ENCODE measurements around the gene LRP2BP. TPM values are rescaled to one million over a fixed set of nuclear protein-coding genes. Genes with fewer than 3 reads are reported as not detected.
A peak's percentile ranks its signal among the peaks of the same experiment; 100 is the strongest.

Gene LRP2BP
- total RNA-seq, 1 donor from 2014 or later: 0.27 TPM

DNA sequence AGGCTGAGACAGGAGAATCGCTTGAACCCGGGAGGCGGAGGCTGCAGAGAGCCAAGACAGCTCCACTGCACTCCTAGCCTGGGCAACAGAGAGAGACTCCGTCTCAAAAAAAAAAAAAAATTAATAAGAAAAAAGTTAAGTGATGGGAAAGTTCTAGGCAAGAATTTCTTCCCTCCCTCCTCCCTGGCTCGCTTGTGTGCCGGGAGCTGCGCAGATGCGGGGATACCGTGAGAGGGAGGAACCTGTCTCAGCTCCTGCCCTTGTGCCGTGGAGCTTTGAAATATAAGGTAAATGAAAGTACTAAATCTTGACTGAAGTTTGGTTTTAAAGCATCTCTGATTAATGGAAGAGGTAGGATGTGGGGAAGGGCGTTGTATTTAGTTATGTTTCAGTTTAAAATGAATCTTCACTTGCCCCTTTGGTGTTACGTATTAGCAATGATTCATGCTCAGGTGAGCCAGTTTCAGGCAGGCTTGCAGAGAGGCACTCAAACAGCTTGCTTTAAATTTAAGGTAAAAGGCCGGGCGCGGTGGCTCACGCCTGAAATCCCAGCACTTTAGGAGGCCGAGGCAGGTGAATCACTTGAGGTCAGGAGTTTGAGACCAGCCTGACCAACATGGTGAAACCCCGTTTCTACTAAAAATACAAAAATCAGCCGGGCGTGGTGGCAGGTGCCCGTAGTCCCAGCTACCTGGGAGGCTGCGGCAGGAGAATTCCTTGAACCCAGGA, 31.4 kb upstream of the LRP2BP start:
- Mint-ChIP-seq H3K4me1 (ENCODE audit: low read depth, unreplicated experiment) (peaks cover 11% of the 10 kb centered on the region), H3K27ac (ENCODE audit: unreplicated experiment) (no peak overlapping the region), H3K36me3 (ENCODE audit: low read depth, unreplicated experiment) (no peaks in the 10 kb centered on the region), H3K9me3 (ENCODE audit: unreplicated experiment) (no peaks in the 10 kb centered on the region), H3K27me3 (ENCODE audit: low read depth, unreplicated experiment) (no peaks in the 10 kb centered on the region), H3K4me3 (ENCODE audit: unreplicated experiment) (peak overlapping the region; percentile 94)
- Histone ChIP-seq H3K9ac (ENCODE audit: low read length) (no peak overlapping the region), H3K4me3 (ENCODE audit: insufficient read depth, low read depth, low read length) (no peak overlapping the region), H3K9me3 (ENCODE audit: insufficient read depth, low read depth, low read length) (no peaks in the 10 kb centered on the region), H3K27me3 (ENCODE audit: insufficient read depth, low read length) (no peaks in the 10 kb centered on the region), H3K36me3 (ENCODE audit: insufficient read depth, low read length) (no peaks in the 10 kb centered on the region), H3K27ac (ENCODE audit: low read depth, low read length) (no peak overlapping the region), H3K4me1 (ENCODE audit: insufficient read depth, low read length) (peaks cover 6% of the 10 kb centered on the region), H3K4me2 (ENCODE audit: low read length) (no peak overlapping the region), H4K20me1 (ENCODE audit: insufficient read depth, low read length) (no peaks in the 10 kb centered on the region), H2AFZ (ENCODE audit: low read depth, low read length) (no peak overlapping the region), H3K79me2 (ENCODE audit: insufficient read depth, low read length) (peaks cover 29% of the 10 kb centered on the region)
- no peak for TF ChIP-seq EZH2 (IDR thresholded peaks at IDR 0.05; ENCODE audit: insufficient read depth, low read length)
- no peak for TF ChIP-seq CTCF (IDR thresholded peaks at IDR 0.05; ENCODE audit: insufficient read depth, low read depth, low read length)
- FAIRE-seq (no peak), DNase-seq (ENCODE audit: low read depth) (no peak)

- H3K79me2 ChIP-seq (ENCODE audit: insufficient read depth, low read length): peaks cover 29% of the 10 kb centered on the region
- H3K27ac ChIP-seq (ENCODE audit: low read depth, low read length): peak within 1 kb of the TSS; percentile 100
- Mint-ChIP-seq H3K27me3 (ENCODE audit: low read depth, unreplicated experiment) (no peaks in the 10 kb centered on the region), H3K4me1 (ENCODE audit: low read depth, unreplicated experiment) (peaks cover 21% of the 10 kb centered on the region), H3K36me3 (ENCODE audit: low read depth, unreplicated experiment) (no peaks in the 10 kb centered on the region), H3K27ac (ENCODE audit: unreplicated experiment) (peak within 1 kb of the TSS; percentile 100), H3K4me3 (ENCODE audit: unreplicated experiment) (peak within 1 kb of the TSS; percentile 94), H3K9me3 (ENCODE audit: unreplicated experiment) (no peaks in the 10 kb centered on the region)
- TF ChIP-seq CTCF (IDR thresholded peaks at IDR 0.05; ENCODE audit: insufficient read depth, low read depth, low read length): no peak
- TF ChIP-seq EZH2 (IDR thresholded peaks at IDR 0.05; ENCODE audit: insufficient read depth, low read length): no peak
- no peak for FAIRE-seq
- peak within 1 kb of the TSS; percentile 94 for H3K4me3 ChIP-seq (ENCODE audit: insufficient read depth, low read depth, low read length)
- H2AFZ ChIP-seq (ENCODE audit: low read depth, low read length): peak within 1 kb of the TSS; percentile 98
- H3K9me3 ChIP-seq (ENCODE audit: insufficient read depth, low read depth, low read length): no peaks in the 10 kb centered on the region
- no peaks in the 10 kb centered on the region for H3K27me3 ChIP-seq (ENCODE audit: insufficient read depth, low read length)
- peak within 1 kb of the TSS; percentile 86 for H3K4me2 ChIP-seq (ENCODE audit: low read length)
- DNase-seq (ENCODE audit: low read depth): peak; percentile 82
- peaks cover 15% of the 10 kb centered on the region for H3K4me1 ChIP-seq (ENCODE audit: insufficient read depth, low read length)
- no peaks in the 10 kb centered on the region for H4K20me1 ChIP-seq (ENCODE audit: insufficient read depth, low read length)
- peaks cover 3% of the 10 kb centered on the region for H3K36me3 ChIP-seq (ENCODE audit: insufficient read depth, low read length)
- H3K9ac ChIP-seq (ENCODE audit: low read length): peak within 1 kb of the TSS; percentile 97
These were observed 30.1 kb upstream of the LRP2BP start, which contains the start of gene UFSP2 for GRCh38 chr4:185425647-185426352. UFSP2 (minus strand) TSS chr4:185425964; CDS start chr4:185425868, 96 bp downstream.
